Measurements from ENCODE around the gene FAM241B.

DNA sequence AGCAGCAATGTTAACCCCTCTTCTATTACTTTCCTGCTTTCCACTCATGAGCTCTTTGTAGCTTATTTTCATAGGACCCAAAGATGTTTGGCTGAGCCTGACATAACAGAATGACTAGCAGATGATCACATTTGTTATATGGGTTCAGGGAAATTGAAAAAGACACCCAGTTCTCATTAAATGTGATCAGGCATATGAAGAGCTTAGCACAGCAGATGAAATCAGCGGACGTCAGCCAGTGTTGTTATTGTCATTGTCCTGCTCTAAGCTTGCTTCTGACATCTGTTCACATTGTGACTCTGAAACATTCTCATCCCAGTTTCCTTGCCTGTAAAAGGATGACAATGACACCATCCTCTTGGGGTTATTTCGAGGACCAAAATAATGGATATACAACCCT, 43.5 kb downstream of the FAM241B start:
- TF ChIP-seq, protein P1, sequence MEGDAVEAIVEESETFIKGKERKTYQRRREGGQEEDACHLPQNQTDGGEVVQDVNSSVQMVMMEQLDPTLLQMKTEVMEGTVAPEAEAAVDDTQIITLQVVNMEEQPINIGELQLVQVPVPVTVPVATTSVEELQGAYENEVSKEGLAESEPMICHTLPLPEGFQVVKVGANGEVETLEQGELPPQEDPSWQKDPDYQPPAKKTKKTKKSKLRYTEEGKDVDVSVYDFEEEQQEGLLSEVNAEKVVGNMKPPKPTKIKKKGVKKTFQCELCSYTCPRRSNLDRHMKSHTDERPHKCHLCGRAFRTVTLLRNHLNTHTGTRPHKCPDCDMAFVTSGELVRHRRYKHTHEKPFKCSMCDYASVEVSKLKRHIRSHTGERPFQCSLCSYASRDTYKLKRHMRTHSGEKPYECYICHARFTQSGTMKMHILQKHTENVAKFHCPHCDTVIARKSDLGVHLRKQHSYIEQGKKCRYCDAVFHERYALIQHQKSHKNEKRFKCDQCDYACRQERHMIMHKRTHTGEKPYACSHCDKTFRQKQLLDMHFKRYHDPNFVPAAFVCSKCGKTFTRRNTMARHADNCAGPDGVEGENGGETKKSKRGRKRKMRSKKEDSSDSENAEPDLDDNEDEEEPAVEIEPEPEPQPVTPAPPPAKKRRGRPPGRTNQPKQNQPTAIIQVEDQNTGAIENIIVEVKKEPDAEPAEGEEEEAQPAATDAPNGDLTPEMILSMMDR (IDR thresholded peaks at IDR 0.05): no peak
- TF ChIP-seq POLR2A (IDR thresholded peaks at IDR 0.05): no peak

All from vagina (tissue), 2 donors.